Neural crest cell (in vitro differentiated cells): Measurements from ENCODE around the gene ALDH4A1. TPM values are rescaled to one million over a fixed set of nuclear protein-coding genes. Genes with fewer than 3 reads are reported as not detected.

ENCODE experiments used
- DNase-seq: peaks from one replicate; pipeline ENCODE4 v3.0.0; 2021; ENCODE audit warnings: low read depth, mixed read lengths, low spot score
- H3K27ac Mint-ChIP-seq: one replicate; pipeline ENCODE4 v1.8.0; 2021; ENCODE audit warnings: mild to moderate bottlenecking, mixed read lengths; ENCODE audit not compliant: unreplicated experiment
- H3K27me3 Mint-ChIP-seq: 2 replicates; pipeline ENCODE4 v1.8.0; 2021; ENCODE audit warnings: low read depth, mild to moderate bottlenecking, mixed read lengths
- H3K36me3 Mint-ChIP-seq: 2 replicates; pipeline ENCODE4 v1.8.0; 2021; ENCODE audit warnings: low read depth, mild to moderate bottlenecking, mixed read lengths
- H3K4me1 Mint-ChIP-seq: 2 replicates; pipeline ENCODE4 v1.8.0; 2021; ENCODE audit warnings: mixed read lengths
- H3K4me3 Mint-ChIP-seq: one replicate; pipeline ENCODE4 v1.8.0; 2021; ENCODE audit warnings: mild to moderate bottlenecking, mixed read lengths
- H3K9me3 Mint-ChIP-seq: 2 replicates; pipeline ENCODE4 v1.8.0; 2021; ENCODE audit warnings: mixed read lengths
- CTCF ChIP-seq: fragments of 200-600 bp; sonication (generic); conservative IDR thresholded peaks from 2 replicates; pipeline ENCODE4 v1.5.0; 2021; ENCODE audit warnings: antibody characterized with exemption, mild to moderate bottlenecking
- total RNA-seq: library from RNA; stranded (reverse); gene quantifications from 2 replicates; pipeline ENCODE4 v1.2.1, GENCODE V29; 2021

The ALDH4A1 gene
- total RNA-seq, 1 donor from 2014 or later, result 19.5 TPM

- DNase-seq, result no peak
- Mint-ChIP-seq H3K4me1 (no peaks in the 10 kb centered on the region), H3K27ac (no peak overlapping the region), H3K36me3 (no peaks in the 10 kb centered on the region), H3K9me3 (no peaks in the 10 kb centered on the region), H3K27me3 (no peaks in the 10 kb centered on the region), H3K4me3 (no peak overlapping the region)
- TF ChIP-seq CTCF, result no peak
These were observed 36.0 kb downstream of the ALDH4A1 start for GRCh38 chr1:18866314-18866713.

GRCh38 chr1:18865176-18865575, 37.2 kb downstream of the ALDH4A1 start:
- no peak for DNase-seq
- no peak for TF ChIP-seq CTCF
- Mint-ChIP-seq H3K27me3 (no peaks in the 10 kb centered on the region), H3K9me3 (no peaks in the 10 kb centered on the region), H3K4me1 (no peaks in the 10 kb centered on the region), H3K27ac (no peak overlapping the region), H3K4me3 (no peak overlapping the region), H3K36me3 (no peaks in the 10 kb centered on the region)

GRCh38 chr1:18861590-18861989, 40.8 kb downstream of the ALDH4A1 start:
- H3K27ac Mint-ChIP-seq, result no peak overlapping the region
- no peaks in the 10 kb centered on the region for H3K27me3 Mint-ChIP-seq
- no peak for DNase-seq
- no peaks in the 10 kb centered on the region for H3K36me3 Mint-ChIP-seq
- no peak for TF ChIP-seq CTCF
- no peaks in the 10 kb centered on the region for H3K4me1 Mint-ChIP-seq
- no peaks in the 10 kb centered on the region for H3K9me3 Mint-ChIP-seq
- H3K4me3 Mint-ChIP-seq, result no peak overlapping the region

GRCh38 chr1:18861082-18861481, 41.3 kb downstream of the ALDH4A1 start:
- no peak for TF ChIP-seq CTCF

GRCh38 chr1:18859560-18859959, 42.8 kb downstream of the ALDH4A1 start, which contains the start of gene TAS1R2:
Gene TAS1R2 (minus strand): TSS chr1:18859660. CDS start chr1:18859660, 0 bp downstream.
- Mint-ChIP-seq H3K36me3 (no peaks in the 10 kb centered on the region), H3K4me1 (no peaks in the 10 kb centered on the region), H3K27me3 (peaks cover 13% of the 10 kb centered on the region), H3K27ac (peak within 1 kb of the TSS; percentile 39), H3K9me3 (no peaks in the 10 kb centered on the region), H3K4me3 (no peak within 1 kb of the TSS)
- DNase-seq, result no peak
- no peak for TF ChIP-seq CTCF

More at GRCh38 chr1:18861082-18861481, 41.3 kb downstream of the ALDH4A1 start:
- Mint-ChIP-seq H3K36me3 (no peaks in the 10 kb centered on the region), H3K4me1 (no peaks in the 10 kb centered on the region), H3K4me3 (no peak overlapping the region), H3K27ac (no peak overlapping the region), H3K27me3 (peaks cover 3% of the 10 kb centered on the region), H3K9me3 (no peaks in the 10 kb centered on the region)
- DNase-seq, result no peak
